Erythroblast (primary cell): ENCODE results near the gene IGFBP5.

ENCODE experiments used
- GATA1 ChIP-seq: IDR thresholded peaks from 2 replicates; pipeline ENCODE4 v1.6.1; 2011; ENCODE audit warnings: low read depth, mild to moderate bottlenecking, control low read depth, low read length, moderate library complexity
- POLR2A ChIP-seq: IDR thresholded peaks from 2 replicates; pipeline ENCODE4 v1.6.1; 2011; ENCODE audit warnings: mild to moderate bottlenecking, low read length

DNA sequence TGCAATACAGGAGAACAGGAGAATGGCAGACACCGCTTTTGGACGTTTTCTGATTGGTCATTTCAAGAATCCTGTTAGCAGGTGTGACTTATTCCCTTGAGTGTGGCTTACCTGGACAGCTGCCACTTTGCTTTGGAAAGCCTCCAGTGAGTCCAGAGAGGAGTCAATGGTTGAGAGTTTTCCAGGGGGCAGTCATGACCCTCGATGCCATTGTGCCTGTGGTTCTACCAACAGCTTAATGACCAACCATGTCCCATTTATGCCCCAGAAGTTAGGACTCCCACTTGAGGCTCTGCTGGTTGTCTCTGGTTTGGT is 49.8 kb downstream of the IGFBP5 start:
- no peak for TF ChIP-seq POLR2A
- no peak for TF ChIP-seq GATA1
